ENCODE measurements around the gene KRT3. TPM values are rescaled to one million over a fixed set of nuclear protein-coding genes. Genes with fewer than 3 reads are reported as not detected.
A peak's percentile ranks its signal among the peaks of the same experiment; 100 is the strongest.

KRT3 gene
- total RNA-seq, 2 experiments from 2014 or later: not detected

GRCh38 chr12:52744493-52745156 is 51.3 kb downstream of the KRT3 start:
- CTCF ChIA-PET: interaction anchor here (1.1 kb wide), 1 partner anchor 161 kb away, joined by 3 read pairs; no protein-coding TSS in a partner anchor

DNA sequence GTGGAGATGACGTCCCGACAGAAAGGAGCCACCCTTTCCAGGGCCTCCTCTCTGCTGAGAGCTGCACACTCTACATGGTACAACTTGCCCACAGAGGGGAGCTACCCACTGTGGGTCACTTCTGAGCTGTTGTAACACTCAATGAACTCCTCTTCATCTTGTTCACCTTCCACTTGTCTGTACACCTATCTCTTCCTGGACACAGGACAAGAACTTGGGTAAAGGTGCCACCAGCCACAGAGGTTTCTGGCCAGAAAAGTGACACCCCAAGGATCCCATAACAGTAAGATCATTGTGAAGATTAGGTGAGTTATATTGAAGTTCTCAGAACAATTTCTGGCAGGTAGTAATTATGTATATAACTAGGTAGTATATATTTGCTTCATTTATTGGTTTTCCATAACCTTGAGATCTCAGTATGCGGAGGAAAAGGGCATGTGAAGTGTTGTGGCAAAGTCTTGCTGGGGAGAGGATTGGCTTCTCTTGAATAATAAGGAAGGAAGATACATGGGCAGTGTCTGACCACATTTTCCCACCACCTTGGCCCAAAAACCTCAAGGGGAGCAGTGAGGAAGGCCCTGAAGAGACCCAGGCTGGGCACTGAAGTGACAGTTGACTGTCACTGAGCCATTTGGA is 53.0 kb downstream of the KRT3 start:
- Mint-ChIP-seq H3K36me3 (ENCODE audit: low read depth) (no peaks in the 10 kb centered on the region), H3K27ac (no peak overlapping the region), H3K27me3 (ENCODE audit: low read depth) (peaks cover 6% of the 10 kb centered on the region), H3K9me3 (ENCODE audit: insufficient read depth) (no peaks in the 10 kb centered on the region), H3K4me1 (ENCODE audit: low read depth) (peaks cover 2% of the 10 kb centered on the region), H3K4me3 (no peak overlapping the region)
- ATAC-seq (no peak), DNase-seq (no peak)
- POLR2A ChIA-PET: interaction anchor here (0.7 kb wide), 1 partner anchor 168 kb away, joined by 3 read pairs; no protein-coding TSS in a partner anchor
- CTCF ChIA-PET: no interaction called here

More at GRCh38 chr12:52744493-52745156, 51.3 kb downstream of the KRT3 start:
- Mint-ChIP-seq H3K27me3 (ENCODE audit: low read depth) (peaks cover 9% of the 10 kb centered on the region), H3K4me3 (no peak overlapping the region), H3K9me3 (ENCODE audit: insufficient read depth) (no peaks in the 10 kb centered on the region), H3K36me3 (ENCODE audit: low read depth) (no peaks in the 10 kb centered on the region), H3K4me1 (ENCODE audit: low read depth) (peaks cover 14% of the 10 kb centered on the region), H3K27ac (no peak overlapping the region)
- POLR2A ChIA-PET: no interaction called here
- DNase-seq (no peak), ATAC-seq (no peak)

GRCh38 chr12:52742196-52742580 is 53.7 kb downstream of the KRT3 start:
- ChIA-PET CTCF (no interaction called here), POLR2A (no interaction called here)
- Mint-ChIP-seq H3K27ac (no peak overlapping the region), H3K9me3 (ENCODE audit: insufficient read depth) (no peaks in the 10 kb centered on the region), H3K4me3 (no peak overlapping the region), H3K27me3 (ENCODE audit: low read depth) (peaks cover 6% of the 10 kb centered on the region), H3K4me1 (ENCODE audit: low read depth) (peaks cover 2% of the 10 kb centered on the region), H3K36me3 (ENCODE audit: low read depth) (no peaks in the 10 kb centered on the region)
- ATAC-seq (no peak), DNase-seq (no peak)

- Mint-ChIP-seq H3K27me3 (ENCODE audit: low read depth) (peaks cover 6% of the 10 kb centered on the region), H3K4me3 (no peak overlapping the region), H3K27ac (no peak overlapping the region), H3K36me3 (ENCODE audit: low read depth) (no peaks in the 10 kb centered on the region), H3K4me1 (ENCODE audit: low read depth) (peaks cover 2% of the 10 kb centered on the region), H3K9me3 (ENCODE audit: insufficient read depth) (no peaks in the 10 kb centered on the region)
- CTCF ChIA-PET: no interaction called here
- POLR2A ChIA-PET: no interaction called here
- DNase-seq (peak; percentile 85), ATAC-seq (peak; percentile 73)
Measured at GRCh38 chr12:52741375-52742195, 54.3 kb downstream of the KRT3 start.

- no peak for ATAC-seq
- CTCF ChIA-PET: no interaction called here
- DNase-seq: no peak
- H3K9me3 Mint-ChIP-seq (ENCODE audit: insufficient read depth): no peaks in the 10 kb centered on the region
- H3K36me3 Mint-ChIP-seq (ENCODE audit: low read depth): no peaks in the 10 kb centered on the region
- no peak overlapping the region for H3K4me3 Mint-ChIP-seq
- H3K27ac Mint-ChIP-seq: no peak overlapping the region
- peaks cover 6% of the 10 kb centered on the region for H3K27me3 Mint-ChIP-seq (ENCODE audit: low read depth)
- POLR2A ChIA-PET: no interaction called here
- peaks cover 2% of the 10 kb centered on the region for H3K4me1 Mint-ChIP-seq (ENCODE audit: low read depth)
Measured at GRCh38 chr12:52740584-52740983, 55.3 kb downstream of the KRT3 start.

- Mint-ChIP-seq H3K4me1 (ENCODE audit: low read depth) (peaks cover 2% of the 10 kb centered on the region), H3K27ac (no peak overlapping the region), H3K4me3 (no peak overlapping the region), H3K36me3 (ENCODE audit: low read depth) (no peaks in the 10 kb centered on the region), H3K9me3 (ENCODE audit: insufficient read depth) (no peaks in the 10 kb centered on the region), H3K27me3 (ENCODE audit: low read depth) (peaks cover 6% of the 10 kb centered on the region)
- CTCF ChIA-PET: no interaction called here
- POLR2A ChIA-PET: no interaction called here
- no peak for ATAC-seq
- no peak for DNase-seq
Measured at GRCh38 chr12:52739963-52740362, 56.0 kb downstream of the KRT3 start.

Other genes starting within 250 kb of the KRT3 start
- gene KRT71, start 243.0 kb downstream of the KRT3 start, total RNA-seq: not detected
- gene KRT74, start 222.3 kb downstream of the KRT3 start, total RNA-seq: not detected
- under 1 TPM; 0.40 to 0.44 TPM for gene KRT72, start 194.7 kb downstream of the KRT3 start, total RNA-seq
- gene KRT73, start 177.6 kb downstream of the KRT3 start, total RNA-seq: under 1 TPM; 0.45 to 0.91 TPM
- gene KRT2, start 143.9 kb downstream of the KRT3 start, total RNA-seq: under 1 TPM in 1 of 2 experiments, not detected in 1; 0.10 TPM
- gene KRT1, start 115.7 kb downstream of the KRT3 start, total RNA-seq: not detected
- not detected for gene KRT77, start 92.6 kb downstream of the KRT3 start, total RNA-seq
- not detected for gene KRT76, start 18.8 kb downstream of the KRT3 start, total RNA-seq
- not detected for gene KRT4, start 18.0 kb upstream of the KRT3 start, total RNA-seq
- not detected for gene KRT79, start 38.2 kb upstream of the KRT3 start, total RNA-seq
- gene KRT78, start 52.9 kb upstream of the KRT3 start, total RNA-seq: not detected
- not detected for gene KRT8, start 109.0 kb upstream of the KRT3 start, total RNA-seq
- gene KRT18, start 153.0 kb upstream of the KRT3 start, total RNA-seq: under 1 TPM; 0.44 to 0.95 TPM
- gene EIF4B, start 210.3 kb upstream of the KRT3 start, total RNA-seq: 100 to 1,000 TPM; 352 to 353 TPM

Measured in activated CD8-positive, alpha-beta T cell treated with anti-CD3 and anti-CD28 coated beads, Interleukin-2, amount 10 ng/mL, durations not matched to agents 7 days and 5 days (primary cell).